Liver (tissue), 3 donors: ENCODE data around the gene PCDHGB6.

ENCODE experiments used
- CTCF ChIP-seq: fragments of 150-350 bp; IDR thresholded peaks from 2 replicates; pipeline ENCODE4 v1.5.1; 2017; ENCODE audit warnings: improper control_type of control experiment, low read depth, low read length; ENCODE audit not compliant: missing input control
- EGR1 ChIP-seq, 2 donors: IDR thresholded peaks; 2 replicates each; pipeline ENCODE4 v1.6.1; 2016 to 2018; ENCODE audit warnings: antibody characterized with exemption in 2 of 2, low read depth in 2 of 2
- GABPA ChIP-seq, 2 donors: IDR thresholded peaks in 1 of 2; conservative IDR thresholded peaks in 1 of 2; 2 replicates each; pipeline ENCODE4 v1.6.1; 2016; ENCODE audit warnings: antibody characterized with exemption in 2 of 2, mild to moderate bottlenecking in 1 of 2, moderate library complexity in 1 of 2
- JUND ChIP-seq, 2 donors: IDR thresholded peaks; 2 replicates each; pipeline ENCODE4 v1.6.1; 2016; ENCODE audit warnings: antibody characterized with exemption in 2 of 2
- MAX ChIP-seq: IDR thresholded peaks from 2 replicates; pipeline ENCODE4 v1.6.1; 2016; ENCODE audit warnings: antibody characterized with exemption
- NR2F2 ChIP-seq: IDR thresholded peaks from 2 replicates; pipeline ENCODE4 v1.6.1; 2016; ENCODE audit warnings: antibody characterized with exemption
- RAD21 ChIP-seq, 2 donors: IDR thresholded peaks; 2 replicates each; pipeline ENCODE4 v1.6.1; 2016; ENCODE audit warnings: antibody characterized with exemption in 2 of 2, mild to moderate bottlenecking in 2 of 2
- REST ChIP-seq: IDR thresholded peaks from 2 replicates; pipeline ENCODE4 v1.6.1; 2016; ENCODE audit warnings: antibody characterized with exemption, mild to moderate bottlenecking
- SP1 ChIP-seq: IDR thresholded peaks from 2 replicates; pipeline ENCODE4 v1.6.1; 2018; ENCODE audit warnings: antibody characterized with exemption, mild to moderate bottlenecking
- TAF1 ChIP-seq: conservative IDR thresholded peaks from 2 replicates; pipeline ENCODE4 v1.6.1; 2016; ENCODE audit warnings: antibody characterized with exemption, mild to moderate bottlenecking
- ZBTB33 ChIP-seq: IDR thresholded peaks from 2 replicates; pipeline ENCODE4 v1.6.1; 2016; ENCODE audit warnings: antibody characterized with exemption
- donor health status: healthy.
- donor health status: healthy.

GRCh38 chr5:141421489-141421855 lies 13.7 kb downstream of the PCDHGB6 start:
- TF ChIP-seq CTCF (no peak), REST (no peak), JUND (IDR thresholded peaks at IDR 0.05) (no peak), TAF1 (no peak), RAD21 (IDR thresholded peaks at IDR 0.05) (no peak), MAX (no peak), EGR1 (IDR thresholded peaks at IDR 0.05; ENCODE audit: low read depth in 2 of 2) (no peak), SP1 (no peak), ZBTB33 (no peak), GABPA (IDR thresholded peaks at IDR 0.05 in 1 of 2, conservative IDR thresholded peaks at IDR 0.05 in 1 of 2) (no peak), NR2F2 (no peak)
